Mucosa of gallbladder (tissue), 1 donor: Measurements from ENCODE around the gene ANKRD36. TPM values are rescaled to one million over a fixed set of nuclear protein-coding genes. Genes with fewer than 3 reads are reported as not detected.
"Not testable (repeated sequence)": the region's sequence is repeated elsewhere in the genome, so short reads cannot be mapped to it uniquely, and the experiment has no call there.

Experiments
- DNase-seq: peaks from one replicate; pipeline ENCODE4 v3.0.0-alpha.2; 2020; ENCODE audit warnings: low spot score
- total RNA-seq: library from RNA; stranded (reverse); gene quantifications from one replicate; pipeline ENCODE4 v1.2.1, GENCODE V29; 2021
- donor health status: DM: no; HTN: no; CAD: no.

The ANKRD36 gene
- total RNA-seq, 1 donor from 2014 or later, result 14.6 TPM

- not testable (repeated sequence) for DNase-seq
Observed at GRCh38 chr2:97113882-97114255, 916 bp downstream of the ANKRD36 start.

- DNase-seq, result not testable (repeated sequence)
Observed at GRCh38 chr2:97129090-97129489, 16.1 kb downstream of the ANKRD36 start.

- DNase-seq, result not testable (repeated sequence)
Observed at GRCh38 chr2:97144016-97144415, 31.1 kb downstream of the ANKRD36 start.

GRCh38 chr2:97166548-97166947 is 53.6 kb downstream of the ANKRD36 start:
- not testable (repeated sequence) for DNase-seq

- DNase-seq, result not testable (repeated sequence)
Observed at GRCh38 chr2:97167938-97168337, 55.0 kb downstream of the ANKRD36 start.

- DNase-seq, result not testable (repeated sequence)
Observed at GRCh38 chr2:97168583-97168982, 55.6 kb downstream of the ANKRD36 start.

- not testable (repeated sequence) for DNase-seq
Observed at GRCh38 chr2:97180391-97180790, 67.4 kb downstream of the ANKRD36 start.

GRCh38 chr2:97195349-97195748 is 82.4 kb downstream of the ANKRD36 start:
- DNase-seq, result not testable (repeated sequence)

- DNase-seq, result not testable (repeated sequence)
Observed at GRCh38 chr2:97197251-97197650, 84.3 kb downstream of the ANKRD36 start.

GRCh38 chr2:97200887-97201286 is 87.9 kb downstream of the ANKRD36 start:
- DNase-seq, result not testable (repeated sequence)

GRCh38 chr2:97202643-97203250 is 89.8 kb downstream of the ANKRD36 start:
- not testable (repeated sequence) for DNase-seq

GRCh38 chr2:97210325-97210724 is 97.4 kb downstream of the ANKRD36 start:
- no peak for DNase-seq

- not testable (repeated sequence) for DNase-seq
Observed at GRCh38 chr2:97215025-97215424, 102.1 kb downstream of the ANKRD36 start.

- not testable (repeated sequence) for DNase-seq
Observed at GRCh38 chr2:97230848-97231585, 118.1 kb downstream of the ANKRD36 start.

- DNase-seq, result not testable (repeated sequence)
Observed at GRCh38 chr2:97232981-97233380, 120.0 kb downstream of the ANKRD36 start.

- DNase-seq, result not testable (repeated sequence)
Observed at GRCh38 chr2:97233660-97234295, 120.8 kb downstream of the ANKRD36 start.

- not testable (repeated sequence) for DNase-seq
Observed at GRCh38 chr2:97261192-97261591, 148.2 kb downstream of the ANKRD36 start.

GRCh38 chr2:97266449-97266848 is 153.5 kb downstream of the ANKRD36 start:
- not testable (repeated sequence) for DNase-seq

GRCh38 chr2:97267411-97268074 is 154.6 kb downstream of the ANKRD36 start:
- DNase-seq, result peak; percentile 10

GRCh38 chr2:97268075-97268591 is 155.2 kb downstream of the ANKRD36 start:
- not testable (repeated sequence) for DNase-seq

- DNase-seq, result not testable (repeated sequence)
Observed at GRCh38 chr2:97276232-97276798, 163.4 kb downstream of the ANKRD36 start.
